DND-41 (cell line): ENCODE measurements around the gene ERC2.

Experiments used
- ATAC-seq: fragments of 200-7000 bp; cut with Tn5 transposase; 3 replicates; pipeline ENCODE4 v1.9.1; 2021; ENCODE audit warnings: low read depth; ENCODE audit not compliant: insufficient read depth
- DNase-seq: peaks from one replicate; pipeline ENCODE4 v3.0.0-alpha.2; 2020
- H2AFZ ChIP-seq: 2 replicates; pipeline ENCODE4 v1.6.0; 2012; ENCODE audit warnings: low read depth, low read length
- H3K27ac ChIP-seq: 2 replicates; pipeline ENCODE4 v1.5.1; 2012; ENCODE audit warnings: low read length, inconsistent platforms
- H3K27me3 ChIP-seq: fragments of 200-600 bp; sonication (generic); 2 replicates; pipeline ENCODE4 v1.6.0; 2012; ENCODE audit warnings: low read length, mild to moderate bottlenecking, inconsistent platforms; ENCODE audit not compliant: insufficient read depth, poor library complexity
- H3K36me3 ChIP-seq: 2 replicates; pipeline ENCODE4 v1.5.1; 2012; ENCODE audit warnings: low read length, inconsistent platforms; ENCODE audit not compliant: insufficient read depth
- H3K4me1 ChIP-seq: 2 replicates; pipeline ENCODE4 v1.5.1; 2012; ENCODE audit warnings: mild to moderate bottlenecking, low read length; ENCODE audit not compliant: insufficient read depth
- H3K4me2 ChIP-seq: 2 replicates; pipeline ENCODE4 v1.6.0; 2012; ENCODE audit warnings: mild to moderate bottlenecking, moderate library complexity, low read length, inconsistent platforms; ENCODE audit not compliant: insufficient read depth
- H3K4me3 ChIP-seq, 2 experiments: fragments of 200-600 bp in 1 of 2; shearing (Covaris generic) in 1 of 2; 2 replicates each; pipeline ENCODE4 v1.5.1; 2012 to 2016; ENCODE audit warnings: inconsistent platforms in 2 of 2, low read length in 2 of 2, mild to moderate bottlenecking in 2 of 2, low read depth in 1 of 2, moderate library complexity in 1 of 2
- H3K79me2 ChIP-seq: 2 replicates; pipeline ENCODE4 v1.6.0; 2012; ENCODE audit warnings: low read length, inconsistent platforms; ENCODE audit not compliant: insufficient read depth
- H3K9ac ChIP-seq: 2 replicates; pipeline ENCODE4 v1.6.0; 2012; ENCODE audit warnings: low read depth, mild to moderate bottlenecking, inconsistent platforms, low read length, moderate library complexity
- H3K9me3 ChIP-seq: 2 replicates; pipeline ENCODE4 v1.5.1; 2012; ENCODE audit warnings: low read length, moderate library complexity, mild to moderate bottlenecking, inconsistent platforms; ENCODE audit not compliant: insufficient read depth, severe bottlenecking
- H4K20me1 ChIP-seq: 2 replicates; pipeline ENCODE4 v1.6.0; 2012; ENCODE audit warnings: low read length; ENCODE audit not compliant: insufficient read depth
- EZH2 ChIP-seq: IDR thresholded peaks from 3 replicates; pipeline ENCODE4 v1.6.1; 2012; ENCODE audit warnings: borderline replicate concordance, low read depth, mild to moderate bottlenecking, moderate library complexity, low read length, inconsistent platforms; ENCODE audit not compliant: severe bottlenecking
- TF ChIP-seq, protein P1 (sequence below): IDR thresholded peaks from 2 replicates; pipeline ENCODE4 v1.5.1; 2012; ENCODE audit warnings: borderline replicate concordance, low read length, moderate library complexity, mild to moderate bottlenecking; ENCODE audit not compliant: poor library complexity, severe bottlenecking; ENCODE audit errors: extremely low read depth

ERC2 gene

DNA sequence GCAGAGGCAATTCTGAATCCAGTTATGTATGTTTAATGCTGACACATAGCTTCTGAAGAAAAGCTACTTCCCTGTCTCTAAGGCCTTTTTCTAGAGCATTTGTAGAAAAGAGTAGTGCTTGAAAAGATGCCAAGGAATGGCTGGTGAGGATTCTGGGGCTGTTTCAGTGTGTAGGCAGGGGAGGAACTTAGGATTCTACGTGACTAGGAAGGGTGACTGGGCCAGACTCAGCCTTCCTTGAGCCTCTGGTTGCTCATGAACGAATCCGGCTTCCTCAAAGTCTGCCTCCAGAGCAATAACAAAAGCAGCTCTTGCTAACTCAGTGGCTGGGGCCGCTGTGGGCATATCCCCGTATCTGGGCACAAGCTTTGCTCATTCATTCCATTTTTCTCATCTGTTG lies 876.4 kb downstream of the ERC2 start:
- Histone ChIP-seq H3K79me2 (no peaks in the 10 kb centered on the region), H3K27me3 (peaks cover 3% of the 10 kb centered on the region), H3K9me3 (no peaks in the 10 kb centered on the region), H2AFZ (no peak overlapping the region), H3K4me1 (no peaks in the 10 kb centered on the region), H3K4me2 (no peak overlapping the region), H4K20me1 (no peaks in the 10 kb centered on the region), H3K9ac (no peak overlapping the region), H3K4me3 (no peak overlapping the region), H3K36me3 (no peaks in the 10 kb centered on the region), H3K27ac (no peak overlapping the region)
- ATAC-seq (no peak), DNase-seq (no peak)
- TF ChIP-seq EZH2: no peak
- TF ChIP-seq, protein P1, sequence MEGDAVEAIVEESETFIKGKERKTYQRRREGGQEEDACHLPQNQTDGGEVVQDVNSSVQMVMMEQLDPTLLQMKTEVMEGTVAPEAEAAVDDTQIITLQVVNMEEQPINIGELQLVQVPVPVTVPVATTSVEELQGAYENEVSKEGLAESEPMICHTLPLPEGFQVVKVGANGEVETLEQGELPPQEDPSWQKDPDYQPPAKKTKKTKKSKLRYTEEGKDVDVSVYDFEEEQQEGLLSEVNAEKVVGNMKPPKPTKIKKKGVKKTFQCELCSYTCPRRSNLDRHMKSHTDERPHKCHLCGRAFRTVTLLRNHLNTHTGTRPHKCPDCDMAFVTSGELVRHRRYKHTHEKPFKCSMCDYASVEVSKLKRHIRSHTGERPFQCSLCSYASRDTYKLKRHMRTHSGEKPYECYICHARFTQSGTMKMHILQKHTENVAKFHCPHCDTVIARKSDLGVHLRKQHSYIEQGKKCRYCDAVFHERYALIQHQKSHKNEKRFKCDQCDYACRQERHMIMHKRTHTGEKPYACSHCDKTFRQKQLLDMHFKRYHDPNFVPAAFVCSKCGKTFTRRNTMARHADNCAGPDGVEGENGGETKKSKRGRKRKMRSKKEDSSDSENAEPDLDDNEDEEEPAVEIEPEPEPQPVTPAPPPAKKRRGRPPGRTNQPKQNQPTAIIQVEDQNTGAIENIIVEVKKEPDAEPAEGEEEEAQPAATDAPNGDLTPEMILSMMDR: no peak

- Histone ChIP-seq H3K9ac (no peak overlapping the region), H3K27ac (no peak overlapping the region), H3K27me3 (no peaks in the 10 kb centered on the region), H3K4me2 (no peak overlapping the region), H3K79me2 (no peaks in the 10 kb centered on the region), H3K4me3 (no peak overlapping the region), H2AFZ (no peak overlapping the region), H3K9me3 (no peaks in the 10 kb centered on the region), H4K20me1 (no peaks in the 10 kb centered on the region), H3K4me1 (no peaks in the 10 kb centered on the region), H3K36me3 (no peaks in the 10 kb centered on the region)
- DNase-seq (no peak), ATAC-seq (no peak)
- TF ChIP-seq, protein P1: no peak
- no peak for TF ChIP-seq EZH2
Observed at GRCh38 chr3:55588146-55588765, 880.0 kb downstream of the ERC2 start.

DNA sequence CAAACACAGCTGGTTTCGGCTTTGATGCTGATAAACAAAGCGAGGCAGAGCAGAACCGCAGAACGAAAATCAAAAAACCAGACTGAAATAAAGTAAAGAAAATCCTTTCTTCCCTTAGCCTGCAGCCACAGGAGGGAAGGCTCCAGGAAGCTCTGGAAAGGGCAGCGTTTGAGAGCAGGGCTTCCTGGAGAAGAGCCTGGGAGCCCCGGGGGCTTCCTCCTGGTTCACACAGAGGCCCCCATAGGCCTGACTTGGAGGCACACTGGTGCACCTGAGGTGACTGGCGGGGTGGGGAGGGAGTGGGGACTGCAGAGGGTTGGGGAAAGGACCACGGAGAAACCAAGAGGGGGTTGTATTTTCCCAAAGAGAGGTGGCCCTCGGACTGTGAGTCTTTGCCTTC lies 882.4 kb downstream of the ERC2 start:
- H3K79me2 ChIP-seq: no peaks in the 10 kb centered on the region

More for the DNA sequence above, 882.4 kb downstream of the ERC2 start:
- no peaks in the 10 kb centered on the region for H3K4me1 ChIP-seq
- H2AFZ ChIP-seq: no peak overlapping the region
- no peaks in the 10 kb centered on the region for H3K27me3 ChIP-seq
- no peak overlapping the region for H3K4me3 ChIP-seq
- no peaks in the 10 kb centered on the region for H3K9me3 ChIP-seq
- H3K27ac ChIP-seq: no peak overlapping the region
- H3K36me3 ChIP-seq: no peaks in the 10 kb centered on the region
- no peak for DNase-seq
- no peak overlapping the region for H3K9ac ChIP-seq
- no peaks in the 10 kb centered on the region for H4K20me1 ChIP-seq
- H3K4me2 ChIP-seq: no peak overlapping the region
- TF ChIP-seq, protein P1: no peak
- TF ChIP-seq EZH2: no peak
- ATAC-seq: no peak
